Retinal pigment epithelial cell (primary cell): ENCODE data around the gene EWSR1.

Experiments used
- DNase-seq: peaks from one replicate; pipeline ENCODE4 v3.0.0-alpha.2; 2010; ENCODE audit warnings: low read depth
- H3K4me3 ChIP-seq: 2 replicates; pipeline ENCODE4 v1.5.1; 2011; ENCODE audit warnings: mild to moderate bottlenecking, low read length, control low read depth, moderate library complexity
- TF ChIP-seq, protein P1 (sequence below): conservative IDR thresholded peaks from 2 replicates; pipeline ENCODE4 v1.5.1; 2011; ENCODE audit warnings: low read depth, low read length, control low read depth, inconsistent platforms

EWSR1 gene

DNA sequence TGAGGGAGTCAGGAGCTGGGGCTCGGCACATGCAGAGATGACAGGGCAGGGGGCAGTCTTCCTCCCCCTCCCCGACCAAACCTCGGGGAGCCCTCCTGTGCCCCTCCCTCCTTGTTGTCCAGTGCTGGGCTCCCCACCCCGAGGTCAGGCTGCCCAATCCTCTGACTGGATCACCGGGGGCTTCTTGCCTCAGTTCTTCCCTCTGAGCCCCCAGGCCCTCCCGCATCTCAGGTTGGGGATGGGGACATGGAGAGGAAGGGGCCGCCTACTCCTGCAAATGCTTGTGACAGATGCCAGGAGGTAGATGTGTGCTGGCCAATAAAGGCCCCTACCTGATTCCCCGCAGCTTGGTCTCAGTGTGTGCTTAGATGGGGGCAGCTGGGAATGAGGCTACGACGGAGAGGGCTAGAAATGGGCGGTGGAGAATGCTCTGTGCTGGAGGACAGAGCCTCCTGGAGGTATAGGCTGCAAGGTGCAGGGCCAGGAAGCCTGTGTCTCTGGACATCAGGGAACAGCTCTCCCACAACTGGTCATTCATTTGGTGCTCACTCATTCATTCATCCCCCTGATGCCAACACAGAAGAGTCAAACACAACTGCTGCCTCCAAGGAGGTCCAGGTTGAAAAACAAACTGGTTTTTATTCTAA, 8.7 kb upstream of the EWSR1 start:
- no peak for DNase-seq
- TF ChIP-seq, protein P1, sequence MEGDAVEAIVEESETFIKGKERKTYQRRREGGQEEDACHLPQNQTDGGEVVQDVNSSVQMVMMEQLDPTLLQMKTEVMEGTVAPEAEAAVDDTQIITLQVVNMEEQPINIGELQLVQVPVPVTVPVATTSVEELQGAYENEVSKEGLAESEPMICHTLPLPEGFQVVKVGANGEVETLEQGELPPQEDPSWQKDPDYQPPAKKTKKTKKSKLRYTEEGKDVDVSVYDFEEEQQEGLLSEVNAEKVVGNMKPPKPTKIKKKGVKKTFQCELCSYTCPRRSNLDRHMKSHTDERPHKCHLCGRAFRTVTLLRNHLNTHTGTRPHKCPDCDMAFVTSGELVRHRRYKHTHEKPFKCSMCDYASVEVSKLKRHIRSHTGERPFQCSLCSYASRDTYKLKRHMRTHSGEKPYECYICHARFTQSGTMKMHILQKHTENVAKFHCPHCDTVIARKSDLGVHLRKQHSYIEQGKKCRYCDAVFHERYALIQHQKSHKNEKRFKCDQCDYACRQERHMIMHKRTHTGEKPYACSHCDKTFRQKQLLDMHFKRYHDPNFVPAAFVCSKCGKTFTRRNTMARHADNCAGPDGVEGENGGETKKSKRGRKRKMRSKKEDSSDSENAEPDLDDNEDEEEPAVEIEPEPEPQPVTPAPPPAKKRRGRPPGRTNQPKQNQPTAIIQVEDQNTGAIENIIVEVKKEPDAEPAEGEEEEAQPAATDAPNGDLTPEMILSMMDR, result peak; percentile 25
- no peak overlapping the region for H3K4me3 ChIP-seq

DNA sequence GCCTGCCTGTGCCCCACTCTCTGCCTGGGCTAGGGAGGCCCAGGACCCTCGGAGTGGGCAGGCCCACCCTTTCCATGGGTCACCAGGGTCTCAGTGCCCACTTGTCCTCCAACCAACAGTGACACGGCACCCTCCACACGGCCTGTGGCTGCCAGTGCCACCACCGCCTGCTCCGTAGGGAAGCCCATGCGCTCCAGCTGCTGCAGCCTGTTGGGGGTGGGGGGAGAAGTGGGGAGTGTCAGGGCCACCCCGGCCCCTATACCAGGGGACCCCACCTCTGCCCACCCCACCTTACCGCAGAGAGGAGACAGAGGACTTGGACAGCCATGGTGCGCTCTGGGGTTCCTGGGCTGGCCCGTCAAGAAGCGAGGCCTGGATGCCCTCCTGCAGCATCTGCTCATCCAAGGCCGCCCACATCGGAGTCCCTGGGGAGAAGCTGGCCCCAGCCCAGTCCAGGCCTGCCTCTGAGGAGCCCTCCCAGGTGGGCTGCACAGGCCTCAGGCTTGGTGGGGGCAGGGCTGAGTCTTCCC, 8.0 kb upstream of the EWSR1 start:
- no peak for DNase-seq
- TF ChIP-seq, protein P1, result no peak
- H3K4me3 ChIP-seq, result no peak overlapping the region

- DNase-seq, result no peak
- no peak overlapping the region for H3K4me3 ChIP-seq
- TF ChIP-seq, protein P1, result no peak
Measured at GRCh38 chr22:29260601-29261315, 7.3 kb upstream of the EWSR1 start.

GRCh38 chr22:29263791-29264276, 4.2 kb upstream of the EWSR1 start:
- DNase-seq, result no peak
- H3K4me3 ChIP-seq, result no peak overlapping the region
- TF ChIP-seq, protein P1, result no peak

GRCh38 chr22:29265305-29265704, 2.8 kb upstream of the EWSR1 start:
- no peak for DNase-seq
- TF ChIP-seq, protein P1, result no peak
- H3K4me3 ChIP-seq, result no peak overlapping the region

GRCh38 chr22:29265929-29266328, 2.1 kb upstream of the EWSR1 start:
- DNase-seq, result no peak
- H3K4me3 ChIP-seq, result no peak overlapping the region
- TF ChIP-seq, protein P1, result no peak
